22Rv1 (cell line): ENCODE measurements around the gene COLEC12.

Experiments used
- CTCF ChIP-seq: fragments of 450-650 bp; IDR thresholded peaks from 2 replicates; pipeline ENCODE4 v1.5.1; 2017; ENCODE audit warnings: mild to moderate bottlenecking
- ZFX ChIP-seq: fragments of 450-650 bp; IDR thresholded peaks from 2 replicates; pipeline ENCODE4 v1.6.1; 2017; ENCODE audit warnings: antibody characterized with exemption, borderline replicate concordance

GRCh38 chr18:400456-400855 is 100.0 kb downstream of the COLEC12 start:
- TF ChIP-seq CTCF (no peak), ZFX (no peak)
